Adrenal gland (tissue), 12 donors: ENCODE measurements around the gene TRPV4. TPM values are rescaled to one million over a fixed set of nuclear protein-coding genes. Genes with fewer than 3 reads are reported as not detected.

Source experiments
- DNase-seq, 7 donors: peaks; one replicate each; pipeline ENCODE4 v3.0.0-alpha.2; 2019 to 2020
- H3K27ac ChIP-seq, 5 donors: fragments of 200-600 bp; sonication (generic) in 4 of 5; 1 replicate in 3 of 5; 2 replicates in 2 of 5; pipeline versions ENCODE4 v1.5.1 to v1.8.0; 2016 to 2020; ENCODE audit warnings: mild to moderate bottlenecking in 1 of 5
- H3K27me3 ChIP-seq: fragments of 200-600 bp; 2 replicates; pipeline ENCODE4 v1.8.0; 2021
- H3K36me3 ChIP-seq, 2 donors: fragments of 200-600 bp; replicated peaks in 1 of 2; 1 replicate in 1 of 2; 2 replicates in 1 of 2; pipeline versions ENCODE4 v1.5.1 to v1.8.0; 2018 to 2022
- H3K4me1 ChIP-seq, 2 donors: fragments of 200-600 bp; replicated peaks in 1 of 2; 1 replicate in 1 of 2; 2 replicates in 1 of 2; pipeline versions ENCODE4 v1.5.1 to v1.8.0; 2018 to 2021
- H3K4me3 ChIP-seq, 4 donors: fragments of 200-600 bp; sonication (generic) in 3 of 4; one replicate each; pipeline ENCODE4 v1.5.1; 2016 to 2018
- H3K9me3 ChIP-seq, 3 donors: fragments of 200-600 bp; sonication (generic) in 1 of 3; replicated peaks in 1 of 3; 1 replicate in 2 of 3; 2 replicates in 1 of 3; pipeline versions ENCODE4 v1.5.1 to v1.8.0; 2016 to 2021
- CTCF ChIP-seq, 6 experiments: fragments of 450-650 bp in 4 of 6; fragments of 200-600 bp in 2 of 6; sonication (generic) in 1 of 6; IDR thresholded peaks; 1 replicate in 5 of 6; 2 replicates in 1 of 6; pipeline versions ENCODE4 v1.5.1 to v1.8.0; 2016 to 2021; ENCODE audit warnings: antibody characterized with exemption in 6 of 6, mild to moderate bottlenecking in 2 of 6, moderate library complexity in 1 of 6
- POLR2A ChIP-seq, 2 donors: fragments of 450-650 bp; IDR thresholded peaks; one replicate each; pipeline ENCODE4 v1.6.1; 2017; ENCODE audit warnings: antibody characterized with exemption in 2 of 2, mild to moderate bottlenecking in 2 of 2, moderate library complexity in 1 of 2
- WGBS, 4 donors: extraction: QIAGEN DNeasy Blood & Tissue Kit in 2 of 4; methylation state at CpG; one replicate each; pipeline versions ENCODE4 v1.1.5 to v1.1.7; 2013 to 2017; 5-methylcytosine and 5-hydroxymethylcytosine counted together
- intact Hi-C, 2 donors: fragments of 100-400 bp; cut with DNase I; formaldehyde crosslinking; loops; one replicate each; pipeline versions ENCODE4 v1.14.1 to v1.15.0; 2022 to 2023
- polyA plus RNA-seq, 3 donors: library from polyadenylated mRNA; stranded (reverse); fragments of 200-250 nt in 2 of 3; fragments of 350-450 nt in 1 of 3; fragmentation: Illumina TruSeq in 1 of 3; extraction: RNeasy Lipid Tissue Mini Kit (QIAGEN cat#74804) in 1 of 3; gene quantifications; one replicate each; pipeline ENCODE4 v1.2.3, GENCODE V29; 2013 to 2014
- total RNA-seq, 9 donors: library from RNA; depleted of rRNA in 4 of 9; stranded (reverse); fragments of >200 nt in 4 of 9; fragments of 120-200 nt in 1 of 9; fragmentation: NEBNext Ultra II Directional in 1 of 9; extraction: Animal tissue kit (Norgen Biotek cat#: 25700) in 1 of 9; gene quantifications; one replicate each; pipeline versions ENCODE4 v1.1.0 to v1.2.4, GENCODE V29; 2013 to 2023
- donor health status: healthy with polysubstance abuse.
- donor health status: Bipolar disorder and iron deficiency.
- donor health status: DM: yes; HTN: yes; CAD: no.
- donor health status: DM: no; HTN: no; CAD: no.
- donor health status: DM: no; HTN: no; CAD: no.
- donor health status: DM: yes; HTN: yes; CAD: no.

The TRPV4 gene
- total and polyA plus RNA-seq, 12 donors, result 0.30 to 5.9 (median 1.4) TPM

GRCh38 chr12:109786799-109787198 is 46.4 kb downstream of the TRPV4 start:
- no peak for TF ChIP-seq CTCF (IDR thresholded peaks at IDR 0.05)
- no peak for TF ChIP-seq POLR2A (IDR thresholded peaks at IDR 0.05)
- no peaks in the 10 kb centered on the region for H3K4me1 ChIP-seq
- intact Hi-C loops, result no loop called here
- no peak for DNase-seq
- 82 to 94% (median 92%) methylated on average over 6 to 9 of the region's 9 CpGs for WGBS, 4 donors
- H3K9me3 ChIP-seq, result no peaks in the 10 kb centered on the region
- H3K27me3 ChIP-seq, result no peaks in the 10 kb centered on the region
- no peak overlapping the region for H3K4me3 ChIP-seq
- H3K27ac ChIP-seq, result no peak overlapping the region
- no peaks in the 10 kb centered on the region for H3K36me3 ChIP-seq

GRCh38 chr12:109785854-109786253 is 47.3 kb downstream of the TRPV4 start:
- H3K27ac ChIP-seq, result no peak overlapping the region
- H3K27me3 ChIP-seq, result no peaks in the 10 kb centered on the region
- intact Hi-C loops, result no loop called here
- TF ChIP-seq POLR2A (IDR thresholded peaks at IDR 0.05) (no peak), CTCF (IDR thresholded peaks at IDR 0.05) (no peak)
- H3K4me1 ChIP-seq, result no peaks in the 10 kb centered on the region
- 74 to 92% (median 87%) methylated on average over 4 of the region's 4 CpGs for WGBS, 4 donors
- H3K36me3 ChIP-seq, result no peaks in the 10 kb centered on the region
- no peak overlapping the region for H3K4me3 ChIP-seq
- no peaks in the 10 kb centered on the region for H3K9me3 ChIP-seq
- no peak for DNase-seq

- no peak overlapping the region for H3K4me3 ChIP-seq
- no peak for TF ChIP-seq POLR2A (IDR thresholded peaks at IDR 0.05)
- no peaks in the 10 kb centered on the region for H3K9me3 ChIP-seq
- H3K27ac ChIP-seq, result no peak overlapping the region
- intact Hi-C loops, result no loop called here
- no peaks in the 10 kb centered on the region for H3K27me3 ChIP-seq
- no peak for DNase-seq
- WGBS, 4 donors, result 80 to 89% (median 85%) methylated on average over 5 to 8 of the region's 8 CpGs
- no peaks in the 10 kb centered on the region for H3K36me3 ChIP-seq
- H3K4me1 ChIP-seq, result no peaks in the 10 kb centered on the region
These were observed 49.3 kb downstream of the TRPV4 start for GRCh38 chr12:109783965-109784244.

GRCh38 chr12:109783135-109783964 is 49.8 kb downstream of the TRPV4 start:
- intact Hi-C loops, result no loop called here
- DNase-seq, result no peak
- no peak for TF ChIP-seq POLR2A (IDR thresholded peaks at IDR 0.05)
- no peak for TF ChIP-seq CTCF (IDR thresholded peaks at IDR 0.05)
- Histone ChIP-seq H3K9me3 (no peaks in the 10 kb centered on the region), H3K27me3 (no peaks in the 10 kb centered on the region), H3K4me1 (no peaks in the 10 kb centered on the region), H3K36me3 (no peaks in the 10 kb centered on the region), H3K27ac (no peak overlapping the region), H3K4me3 (no peak overlapping the region)
- 83 to 87% (median 85%) methylated on average over 19 to 28 of the region's 28 CpGs for WGBS, 4 donors

GRCh38 chr12:109782326-109782703 is 50.9 kb downstream of the TRPV4 start:
- Histone ChIP-seq H3K9me3 (no peaks in the 10 kb centered on the region), H3K36me3 (no peaks in the 10 kb centered on the region), H3K27me3 (no peaks in the 10 kb centered on the region), H3K27ac (no peak overlapping the region), H3K4me3 (no peak overlapping the region), H3K4me1 (no peaks in the 10 kb centered on the region)
- no peak for TF ChIP-seq POLR2A (IDR thresholded peaks at IDR 0.05)
- TF ChIP-seq CTCF (IDR thresholded peaks at IDR 0.05), result no peak
- intact Hi-C loops, result no loop called here
- no peak for DNase-seq
- WGBS, 4 donors, result 88 to 93% (median 90%) methylated on average over 9 of the region's 9 CpGs
